ENCODE data around the gene PPP1CB.

PPP1CB gene

DNA sequence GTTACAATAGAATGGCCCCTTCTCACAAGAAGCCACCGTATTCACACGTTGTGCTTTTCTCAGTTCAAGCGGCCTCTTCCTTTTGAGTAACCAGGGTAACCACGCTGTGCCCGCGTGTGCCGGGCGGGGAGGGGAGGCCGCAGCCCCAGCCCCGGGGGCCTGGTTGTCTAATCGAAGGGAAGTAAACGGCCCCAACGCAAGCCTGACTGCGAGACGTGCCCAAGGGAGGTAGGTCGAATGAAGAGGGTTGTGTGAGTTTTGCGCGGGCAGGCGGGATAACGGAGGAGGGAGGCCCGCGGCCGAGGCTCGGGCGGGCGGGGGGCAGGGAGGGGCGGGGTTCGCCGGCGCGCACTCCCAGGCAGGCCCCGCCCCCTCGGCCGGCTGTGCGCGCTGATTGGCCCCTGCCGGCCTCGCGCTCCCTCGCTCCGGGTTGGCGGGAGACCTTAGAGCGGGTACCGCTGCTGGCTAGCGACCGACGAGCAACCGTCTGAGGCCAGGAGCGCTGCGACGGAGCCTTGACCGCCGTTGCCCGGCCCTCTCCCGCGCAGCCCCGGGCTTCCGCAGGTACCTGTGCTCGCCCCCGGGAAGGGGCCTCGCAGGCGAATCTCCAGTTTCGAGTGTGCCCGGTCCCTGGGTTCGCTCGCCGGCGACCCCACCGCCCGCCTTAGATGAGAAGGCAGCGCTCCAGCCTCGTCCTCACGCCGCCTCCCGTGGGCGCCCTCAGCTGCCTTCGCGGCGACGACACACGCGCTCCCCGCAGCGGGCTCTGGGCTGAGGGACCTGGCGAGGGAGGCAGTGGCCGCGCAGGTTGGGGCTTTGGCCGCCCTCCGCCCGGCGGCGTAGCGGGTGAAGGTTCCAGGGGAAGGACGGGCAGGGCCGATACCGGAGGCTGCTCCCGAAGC is 59.0 kb downstream of the PPP1CB start, which contains the start of gene SPDYA:
TSS of gene SPDYA (plus strand) at position 451 of the 902 bp plus-strand sequence. CDS start 5,181 bp downstream, outside the sequence.
- in situ Hi-C loops (cut with HindIII; ENCODE audit: low sequenced_read_pairs): no loop called here
- H3K4me3 ChIP-seq (ENCODE audit: low read depth, low read length): peak within 1 kb of the TSS; percentile 36
- DNase-seq (ENCODE audit: low read depth): peak; percentile 15
- TF ChIP-seq, protein P1, sequence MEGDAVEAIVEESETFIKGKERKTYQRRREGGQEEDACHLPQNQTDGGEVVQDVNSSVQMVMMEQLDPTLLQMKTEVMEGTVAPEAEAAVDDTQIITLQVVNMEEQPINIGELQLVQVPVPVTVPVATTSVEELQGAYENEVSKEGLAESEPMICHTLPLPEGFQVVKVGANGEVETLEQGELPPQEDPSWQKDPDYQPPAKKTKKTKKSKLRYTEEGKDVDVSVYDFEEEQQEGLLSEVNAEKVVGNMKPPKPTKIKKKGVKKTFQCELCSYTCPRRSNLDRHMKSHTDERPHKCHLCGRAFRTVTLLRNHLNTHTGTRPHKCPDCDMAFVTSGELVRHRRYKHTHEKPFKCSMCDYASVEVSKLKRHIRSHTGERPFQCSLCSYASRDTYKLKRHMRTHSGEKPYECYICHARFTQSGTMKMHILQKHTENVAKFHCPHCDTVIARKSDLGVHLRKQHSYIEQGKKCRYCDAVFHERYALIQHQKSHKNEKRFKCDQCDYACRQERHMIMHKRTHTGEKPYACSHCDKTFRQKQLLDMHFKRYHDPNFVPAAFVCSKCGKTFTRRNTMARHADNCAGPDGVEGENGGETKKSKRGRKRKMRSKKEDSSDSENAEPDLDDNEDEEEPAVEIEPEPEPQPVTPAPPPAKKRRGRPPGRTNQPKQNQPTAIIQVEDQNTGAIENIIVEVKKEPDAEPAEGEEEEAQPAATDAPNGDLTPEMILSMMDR (IDR thresholded peaks at IDR 0.05; ENCODE audit: low read depth, low read length, missing control alignments): no peak

- in situ Hi-C loops (cut with HindIII; ENCODE audit: low sequenced_read_pairs): no loop called here
- no peak overlapping the region for H3K4me3 ChIP-seq (ENCODE audit: low read depth, low read length)
- DNase-seq (ENCODE audit: low read depth): no peak
- TF ChIP-seq, protein P1 (IDR thresholded peaks at IDR 0.05; ENCODE audit: low read depth, low read length, missing control alignments): no peak
Observed at GRCh38 chr2:28818053-28818452, 66.4 kb downstream of the PPP1CB start.

DNA sequence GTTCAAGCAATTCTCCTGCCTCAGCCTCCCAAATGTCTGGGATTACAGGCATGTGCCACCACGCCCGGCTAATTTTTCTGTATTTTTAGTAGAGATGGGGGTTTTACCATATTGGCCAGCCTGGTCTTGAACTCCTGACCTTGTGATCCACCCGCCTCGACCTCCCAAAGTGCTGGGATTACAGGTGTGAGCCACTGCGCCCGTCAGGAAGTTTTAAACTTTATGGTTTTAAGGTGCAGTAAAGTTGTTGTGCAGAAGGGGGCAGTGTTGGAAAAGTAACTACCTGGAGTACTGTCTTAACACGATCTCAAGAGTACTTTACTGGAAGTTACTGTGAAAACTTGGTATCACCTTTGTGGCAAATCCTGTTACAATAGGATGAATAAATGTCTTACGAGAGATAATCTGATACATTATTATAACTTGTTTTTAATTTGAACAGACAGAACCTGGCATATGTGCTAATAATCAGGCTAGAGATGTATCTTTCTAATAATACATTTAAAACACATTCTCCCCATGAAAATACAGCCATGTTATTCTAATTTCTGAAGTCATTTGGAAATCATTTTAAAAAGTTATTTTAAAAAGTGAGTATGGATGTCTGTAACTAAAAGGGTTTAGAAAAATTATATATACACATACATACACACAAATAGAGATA is 69.8 kb downstream of the PPP1CB start:
- in situ Hi-C loops (cut with HindIII; ENCODE audit: low sequenced_read_pairs): no loop called here
- peak; percentile 47 for DNase-seq (ENCODE audit: low read depth)
- no peak overlapping the region for H3K4me3 ChIP-seq (ENCODE audit: low read depth, low read length)
- TF ChIP-seq, protein P1 (IDR thresholded peaks at IDR 0.05; ENCODE audit: low read depth, low read length, missing control alignments): peak; percentile 45

- H3K4me3 ChIP-seq (ENCODE audit: low read depth, low read length): no peak overlapping the region
- TF ChIP-seq, protein P1 (IDR thresholded peaks at IDR 0.05; ENCODE audit: low read depth, low read length, missing control alignments): no peak
- in situ Hi-C loops (cut with HindIII; ENCODE audit: low sequenced_read_pairs): no loop called here
- no peak for DNase-seq (ENCODE audit: low read depth)
Observed at GRCh38 chr2:28822036-28822435, 70.4 kb downstream of the PPP1CB start.

DNA sequence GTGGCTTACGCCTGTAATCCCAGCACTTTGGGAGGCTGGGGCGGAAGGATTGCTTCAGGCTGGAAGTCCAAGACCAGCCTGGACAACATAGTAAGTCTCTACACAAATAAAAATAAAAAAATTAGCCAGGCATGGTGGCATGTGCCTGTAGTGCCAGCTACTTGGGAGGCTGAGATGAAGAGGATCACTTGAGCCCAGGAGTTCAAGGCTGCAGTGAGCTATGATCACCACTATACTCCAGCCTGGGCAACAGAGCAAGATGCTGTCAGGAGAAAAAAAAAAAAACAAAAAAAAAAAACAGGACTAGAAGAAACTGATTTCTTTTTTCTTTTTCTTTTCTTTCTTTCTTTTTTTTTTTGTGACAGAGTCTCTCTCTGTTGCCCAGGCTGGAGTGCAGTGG is 72.6 kb downstream of the PPP1CB start:
- in situ Hi-C loops (cut with HindIII; ENCODE audit: low sequenced_read_pairs): no loop called here
- TF ChIP-seq, protein P1 (IDR thresholded peaks at IDR 0.05; ENCODE audit: low read depth, low read length, missing control alignments): no peak
- no peak for DNase-seq (ENCODE audit: low read depth)
- H3K4me3 ChIP-seq (ENCODE audit: low read depth, low read length): no peak overlapping the region

DNA sequence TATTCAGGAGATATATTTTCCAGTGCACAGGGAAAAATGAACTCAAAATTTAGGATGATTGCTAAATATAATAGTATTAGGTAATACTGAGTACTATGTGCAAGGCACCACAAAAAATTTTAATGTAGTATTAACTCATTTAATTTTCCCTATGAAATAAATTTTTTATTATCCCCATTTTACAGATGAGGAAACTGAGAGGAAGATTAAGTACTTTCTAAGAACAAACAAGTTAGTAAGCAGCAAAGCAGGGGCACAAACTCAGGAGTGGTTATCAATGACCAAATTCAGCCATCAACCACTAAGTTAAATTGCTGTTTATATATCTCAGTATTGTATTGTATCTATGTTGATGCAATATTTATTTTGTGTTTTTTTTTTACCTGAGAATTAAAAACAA is 73.2 kb downstream of the PPP1CB start:
- TF ChIP-seq, protein P1 (IDR thresholded peaks at IDR 0.05; ENCODE audit: low read depth, low read length, missing control alignments): no peak
- in situ Hi-C loops (cut with HindIII; ENCODE audit: low sequenced_read_pairs): no loop called here
- DNase-seq (ENCODE audit: low read depth): no peak
- H3K4me3 ChIP-seq (ENCODE audit: low read depth, low read length): no peak overlapping the region
